ENCODE results near the gene CKLF. TPM values are rescaled to one million over a fixed set of nuclear protein-coding genes. Genes with fewer than 3 reads are reported as not detected.
"Not testable (repeated sequence)": the region's sequence is repeated elsewhere in the genome, so short reads cannot be mapped to it uniquely, and the experiment has no call there.

Gene CKLF
- total RNA-seq, 1 donor from 2014 or later = 50.0 TPM

DNA sequence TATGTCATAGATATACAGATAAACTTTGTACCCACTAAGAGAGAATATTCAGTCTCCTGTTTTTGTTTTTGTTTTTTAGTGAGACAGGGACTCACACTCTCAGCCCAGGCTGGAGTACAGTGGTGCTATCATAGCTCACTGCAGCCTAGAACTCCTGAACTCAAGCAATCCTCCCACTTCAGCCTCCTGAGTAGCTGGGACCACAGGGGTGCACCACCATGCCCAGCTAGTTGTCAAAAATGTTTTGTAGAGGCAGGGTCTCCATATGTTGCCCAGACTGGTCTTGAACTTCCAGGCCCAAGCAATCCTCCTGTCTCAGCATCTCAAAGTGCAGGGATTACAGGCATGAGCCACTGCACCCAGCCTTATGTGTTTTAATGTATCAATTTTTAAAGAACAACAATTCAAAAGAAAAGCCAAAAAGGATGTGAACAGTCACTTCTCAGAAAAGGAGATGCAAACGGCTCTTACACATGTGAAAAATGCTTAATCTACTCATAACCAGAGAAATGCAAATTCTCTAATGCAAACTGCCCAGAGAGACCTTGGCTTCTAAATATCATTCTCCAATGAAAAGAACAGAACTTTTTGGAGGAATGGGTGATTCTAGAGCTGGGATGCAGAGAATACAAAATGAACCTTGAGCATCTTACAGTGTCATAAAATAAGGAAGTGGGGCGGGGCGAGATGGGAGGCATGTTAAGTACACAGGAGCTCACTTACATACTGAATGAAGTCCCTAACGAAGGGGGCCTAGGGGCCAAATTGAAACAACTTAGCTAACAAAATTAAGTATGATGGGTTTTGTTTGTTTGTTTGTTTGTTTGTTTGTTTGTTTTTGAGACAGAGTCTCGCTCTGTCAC is 44.8 kb downstream of the CKLF start:
- no peak for DNase-seq (ENCODE audit: low spot score)

DNA sequence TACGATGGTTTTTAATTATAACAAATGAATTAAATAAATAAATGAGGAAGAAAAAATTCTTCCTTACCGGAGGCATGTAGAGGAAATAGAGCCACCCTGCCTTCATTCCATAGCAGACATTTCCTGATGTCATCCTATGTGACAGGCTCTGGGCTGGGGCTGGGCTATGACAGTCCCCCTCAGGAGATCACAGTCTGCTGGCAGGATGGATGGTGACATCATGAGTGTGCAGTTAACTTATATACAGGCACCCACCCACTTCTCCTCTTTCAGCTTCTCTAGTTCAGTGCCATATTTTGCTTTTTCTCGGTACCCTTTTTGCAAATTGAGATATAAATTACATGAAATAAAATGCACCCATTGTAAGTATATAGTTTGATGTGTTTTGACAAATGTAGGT is 45.7 kb downstream of the CKLF start:
- DNase-seq (ENCODE audit: low spot score) = no peak

DNA sequence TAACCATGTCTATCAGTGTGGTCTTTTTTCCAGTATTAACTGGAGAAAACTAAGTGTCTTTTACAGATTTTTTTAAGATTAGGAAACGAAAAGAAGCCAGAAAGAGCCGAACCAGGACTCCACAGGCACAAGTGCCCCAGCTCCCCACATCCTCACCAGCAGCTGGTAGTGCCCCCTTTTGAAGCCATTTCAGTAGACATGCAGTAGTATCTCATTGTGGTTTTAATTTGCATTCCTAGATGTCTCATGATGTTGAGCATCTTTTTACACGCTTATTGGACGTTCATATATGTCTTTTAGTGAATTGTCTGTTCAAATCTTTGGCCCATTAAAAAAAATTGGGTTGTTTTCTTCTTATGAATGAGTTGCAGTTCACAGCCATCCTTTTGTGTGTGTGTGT is 47.4 kb downstream of the CKLF start:
- no peak for DNase-seq (ENCODE audit: low spot score)

DNA sequence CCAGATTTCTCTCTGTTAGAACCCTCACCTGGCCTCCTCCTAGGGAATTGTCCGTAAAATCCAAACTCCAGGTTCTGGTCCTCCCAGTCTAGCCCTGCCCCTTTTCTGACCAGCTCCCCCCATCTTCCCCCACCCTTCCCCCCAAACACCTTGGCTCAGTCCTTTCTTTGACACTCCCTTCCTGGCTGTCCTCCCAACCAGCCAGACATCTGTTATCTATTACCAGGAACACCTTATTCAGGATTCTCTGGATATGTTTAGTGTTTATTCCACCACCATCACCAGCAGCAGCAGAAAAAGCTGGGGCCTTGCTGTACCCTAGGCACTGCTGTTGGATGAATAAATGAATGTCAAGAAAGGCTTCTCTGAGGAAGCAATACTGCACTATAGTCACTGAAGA is 48.1 kb downstream of the CKLF start:
- no peak for DNase-seq (ENCODE audit: low spot score)

DNA sequence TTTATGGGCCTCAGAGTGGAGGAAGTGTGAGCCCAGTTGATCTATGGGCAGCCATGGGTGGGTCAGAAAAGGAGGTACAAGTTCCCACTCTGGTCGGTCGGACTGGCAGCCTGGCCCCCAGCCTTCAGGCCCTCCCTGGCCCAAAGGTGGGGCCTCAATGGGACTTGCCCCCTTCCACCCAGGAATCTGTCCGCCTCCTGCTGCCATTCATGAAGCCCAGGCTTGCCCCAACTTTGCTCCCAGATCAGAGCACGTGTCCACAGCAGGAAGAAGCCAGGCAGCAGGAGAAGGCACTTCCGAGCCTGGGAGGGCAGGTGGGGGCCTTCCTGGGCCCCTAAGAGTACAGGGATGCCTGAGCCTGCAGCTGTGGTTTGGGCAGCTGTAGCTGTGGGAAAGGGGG is 49.1 kb downstream of the CKLF start:
- no peak for DNase-seq (ENCODE audit: low spot score)

DNA sequence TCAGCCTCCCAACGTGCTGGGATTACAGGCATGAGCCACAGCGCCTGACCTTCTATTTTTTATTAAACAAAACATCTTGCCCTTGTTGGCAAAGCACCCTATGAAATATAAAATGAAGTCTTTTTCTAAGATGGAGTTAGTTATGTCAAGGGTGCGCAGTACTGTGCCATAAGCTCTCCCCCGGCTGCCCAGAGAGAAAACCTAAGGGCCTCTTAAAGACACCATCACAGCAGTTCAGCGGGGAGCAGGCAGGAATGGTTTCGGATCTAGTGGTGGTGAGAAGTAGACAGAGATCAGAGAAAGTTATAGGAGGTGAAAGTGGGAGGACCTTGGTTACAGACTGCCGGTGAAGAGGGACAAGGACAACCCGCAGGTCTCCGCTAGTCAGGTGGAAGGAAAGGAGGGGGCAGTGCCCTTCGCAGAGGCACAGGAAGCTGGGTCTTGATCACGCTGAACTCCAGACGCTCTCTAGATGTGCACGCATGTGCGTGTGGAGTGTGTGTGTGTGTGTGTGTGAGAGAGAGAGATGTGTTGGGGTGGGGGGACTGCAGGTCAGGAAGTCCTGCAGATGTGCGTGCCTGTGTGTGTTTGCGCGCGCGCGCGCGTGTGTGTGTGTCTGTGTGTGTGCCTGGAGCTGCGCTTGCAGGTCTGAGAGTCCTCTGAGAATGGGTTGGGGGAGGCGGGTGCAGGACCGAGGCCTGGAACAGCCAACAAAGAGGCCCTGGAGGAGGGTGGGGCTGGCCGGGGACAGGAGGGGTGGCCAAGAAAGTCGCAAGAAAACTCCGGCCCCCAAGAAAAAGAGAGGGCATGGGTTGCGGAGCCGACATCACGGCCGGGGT is 51.4 kb downstream of the CKLF start:
- peak; percentile 61 for DNase-seq (ENCODE audit: low spot score)

DNA sequence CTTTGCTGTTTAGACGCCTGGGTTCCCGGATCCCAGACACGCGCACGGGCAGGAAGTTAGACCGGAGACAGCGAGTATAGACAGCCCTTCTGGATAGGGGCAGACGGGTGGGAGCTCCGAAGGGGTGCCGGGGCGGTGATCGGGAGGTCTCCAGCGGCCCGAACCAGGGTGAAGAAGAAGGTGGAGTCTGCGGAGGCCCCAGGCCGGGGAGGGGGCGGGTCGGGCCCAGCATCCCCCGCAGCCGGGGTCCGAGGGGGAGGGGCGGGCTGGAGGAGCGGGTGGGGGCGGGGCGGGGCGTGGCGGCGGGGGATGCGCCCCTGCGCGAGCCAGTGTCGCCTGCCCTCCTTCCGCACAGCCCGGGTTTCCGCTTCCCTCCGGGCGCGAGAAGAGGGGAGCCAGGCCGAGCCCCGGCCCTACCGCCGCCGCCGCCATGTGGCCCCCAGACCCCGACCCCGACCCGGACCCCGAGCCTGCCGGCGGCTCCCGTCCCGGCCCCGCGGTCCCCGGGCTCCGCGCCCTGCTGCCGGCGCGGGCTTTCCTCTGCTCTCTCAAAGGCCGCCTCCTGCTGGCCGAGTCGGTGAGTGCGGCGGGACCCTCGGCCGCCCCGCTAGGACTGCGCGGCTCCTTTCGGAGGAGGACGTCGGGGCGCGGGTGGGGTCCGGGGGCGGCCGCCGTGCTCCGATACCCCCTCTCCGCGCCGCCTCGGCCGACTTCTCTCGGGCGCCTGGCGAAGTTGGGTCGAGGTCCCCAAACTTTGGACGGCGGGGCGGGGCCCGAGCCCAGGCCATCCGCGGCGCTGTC is 52.2 kb downstream of the CKLF start, which contains the start of gene CMTM3:
TSS of gene CMTM3 (plus strand) at position 329 of the 801 bp plus-strand sequence. CDS start at position 431, 102 bp downstream.
- DNase-seq (ENCODE audit: low spot score) = peak; percentile 61

DNA sequence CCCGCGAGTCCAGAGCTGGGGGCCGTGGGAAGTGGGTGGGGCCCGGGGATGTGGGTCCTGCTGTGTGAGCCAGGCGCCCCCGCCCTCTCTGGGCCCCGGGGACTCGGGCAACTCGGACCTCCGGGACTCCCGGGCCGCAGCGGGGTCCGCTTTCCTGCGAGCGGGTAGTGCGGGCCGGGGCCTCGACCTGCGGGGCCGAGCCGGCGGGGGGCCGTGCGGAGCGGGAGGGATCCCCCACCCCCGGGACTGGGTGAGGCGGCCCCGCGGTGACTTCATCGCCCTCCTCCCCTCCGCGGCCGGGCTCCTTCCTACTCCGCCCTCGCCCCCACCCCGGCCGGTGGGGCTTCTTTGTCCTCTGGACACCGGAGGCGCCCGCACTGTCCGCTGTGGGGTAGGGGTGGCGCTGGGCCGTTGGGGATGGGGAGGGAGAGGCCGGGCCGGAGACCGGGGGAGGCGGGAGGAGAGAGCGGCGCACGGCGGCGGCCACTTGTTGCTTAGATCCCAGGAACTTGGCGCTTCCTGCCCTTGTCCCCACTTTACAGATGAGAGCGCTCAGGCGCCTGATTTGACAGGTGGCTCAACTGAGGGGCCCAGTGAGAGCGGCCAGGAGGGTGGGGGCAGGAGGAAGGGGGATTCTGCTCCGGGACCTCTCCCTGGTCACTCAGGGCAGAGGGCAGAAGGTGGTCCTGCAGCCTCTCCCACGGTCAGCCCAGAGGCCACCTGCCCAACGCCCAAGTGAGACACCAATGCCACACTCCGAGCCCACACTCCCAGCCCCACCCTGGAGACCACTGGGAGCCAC is 53.0 kb downstream of the CKLF start:
- DNase-seq (ENCODE audit: low spot score) = no peak

DNA sequence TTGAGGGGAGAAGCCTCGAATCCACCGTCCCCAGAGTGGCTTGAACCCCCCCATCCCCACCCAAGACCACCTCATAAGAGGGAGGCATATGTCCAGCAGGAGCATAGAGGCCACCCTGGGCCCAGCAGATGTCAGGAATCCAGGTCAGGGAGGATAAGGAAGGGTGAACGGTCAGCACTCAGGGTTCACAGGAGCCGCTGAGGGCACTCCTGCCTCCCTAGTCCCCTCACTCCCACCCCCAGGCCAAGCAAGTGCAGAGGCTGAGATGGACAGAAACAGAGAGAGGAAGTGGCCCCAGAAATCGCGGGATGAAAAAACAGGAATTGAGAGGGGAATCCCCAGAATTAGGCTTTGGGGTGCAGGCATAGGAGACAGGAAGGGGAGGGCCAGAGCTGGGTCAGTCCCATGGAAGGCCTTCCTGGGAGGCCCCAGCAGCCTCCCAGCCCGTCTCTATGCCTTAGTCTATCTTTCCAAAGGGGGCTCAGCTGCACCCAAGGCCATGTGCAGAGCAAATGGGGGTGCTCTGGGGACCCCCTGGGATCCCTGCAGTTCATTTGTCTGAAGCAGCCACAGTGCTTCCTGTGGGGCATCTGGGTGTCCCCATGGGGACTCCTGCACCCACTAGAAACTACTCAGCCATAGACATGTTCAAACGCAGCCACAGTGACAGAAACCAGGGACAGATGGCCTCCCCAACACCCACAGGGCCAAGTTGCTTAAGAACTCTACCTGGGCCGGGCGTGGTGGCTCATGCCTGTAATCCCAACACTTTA is 53.8 kb downstream of the CKLF start:
- DNase-seq (ENCODE audit: low spot score) = no peak

DNA sequence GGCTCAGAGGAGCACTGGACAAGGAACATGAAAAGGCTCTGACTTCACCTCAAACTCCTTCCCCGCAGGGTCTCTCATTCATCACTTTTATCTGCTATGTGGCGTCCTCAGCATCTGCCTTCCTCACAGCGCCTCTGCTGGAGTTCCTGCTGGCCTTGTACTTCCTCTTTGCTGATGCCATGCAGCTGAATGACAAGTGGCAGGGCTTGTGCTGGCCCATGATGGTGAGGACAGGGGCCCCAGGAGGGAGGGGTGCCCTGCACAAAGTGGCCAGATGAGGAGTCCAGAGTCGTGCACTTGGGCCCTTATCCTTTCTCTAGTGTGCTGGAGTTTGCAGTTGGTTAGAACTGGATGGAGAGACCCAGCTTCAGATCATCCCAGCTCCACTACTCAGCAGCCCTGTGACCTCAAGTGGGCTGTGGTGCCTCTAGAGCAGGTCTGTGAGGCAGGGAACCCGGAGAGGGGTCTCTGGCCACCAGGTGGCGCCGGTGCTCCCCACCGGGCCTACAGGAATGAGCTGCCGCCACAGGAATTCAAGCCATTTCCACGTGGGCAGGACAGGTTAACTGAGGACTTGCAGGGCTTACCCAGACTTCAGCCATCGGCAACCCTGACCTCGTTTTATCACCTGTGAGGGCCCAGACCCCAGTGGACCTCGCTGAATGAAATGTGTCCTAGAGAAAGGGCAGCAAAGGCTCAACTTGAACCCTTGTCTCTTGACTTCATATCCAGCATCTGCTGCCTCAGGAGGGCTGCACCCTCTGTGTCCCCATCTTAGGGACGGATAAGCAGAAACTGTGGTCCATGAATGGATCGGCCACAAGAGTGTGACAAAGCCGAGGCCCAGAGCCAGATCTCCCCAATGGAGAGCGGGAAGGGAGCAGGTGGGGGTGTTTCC is 56.1 kb downstream of the CKLF start:
- peak; percentile 89 for DNase-seq (ENCODE audit: low spot score)

DNA sequence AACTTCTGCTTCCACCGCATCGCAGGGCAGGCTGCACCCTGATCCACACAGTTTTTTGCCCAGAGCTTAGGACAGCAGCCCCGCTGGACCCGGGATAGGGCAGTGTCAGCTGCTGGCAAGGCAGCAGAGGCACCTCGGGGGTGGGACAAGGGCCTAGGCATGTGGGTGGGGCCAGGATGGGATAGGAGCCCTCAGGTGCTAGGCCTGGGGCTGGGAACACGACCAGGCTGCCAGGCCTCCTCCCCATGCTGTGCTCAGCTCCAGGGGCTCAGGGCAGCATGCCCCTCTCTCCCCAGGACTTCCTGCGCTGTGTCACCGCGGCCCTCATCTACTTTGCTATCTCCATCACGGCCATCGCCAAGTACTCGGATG is 56.7 kb downstream of the CKLF start:
- DNase-seq (ENCODE audit: low spot score) = no peak

DNA sequence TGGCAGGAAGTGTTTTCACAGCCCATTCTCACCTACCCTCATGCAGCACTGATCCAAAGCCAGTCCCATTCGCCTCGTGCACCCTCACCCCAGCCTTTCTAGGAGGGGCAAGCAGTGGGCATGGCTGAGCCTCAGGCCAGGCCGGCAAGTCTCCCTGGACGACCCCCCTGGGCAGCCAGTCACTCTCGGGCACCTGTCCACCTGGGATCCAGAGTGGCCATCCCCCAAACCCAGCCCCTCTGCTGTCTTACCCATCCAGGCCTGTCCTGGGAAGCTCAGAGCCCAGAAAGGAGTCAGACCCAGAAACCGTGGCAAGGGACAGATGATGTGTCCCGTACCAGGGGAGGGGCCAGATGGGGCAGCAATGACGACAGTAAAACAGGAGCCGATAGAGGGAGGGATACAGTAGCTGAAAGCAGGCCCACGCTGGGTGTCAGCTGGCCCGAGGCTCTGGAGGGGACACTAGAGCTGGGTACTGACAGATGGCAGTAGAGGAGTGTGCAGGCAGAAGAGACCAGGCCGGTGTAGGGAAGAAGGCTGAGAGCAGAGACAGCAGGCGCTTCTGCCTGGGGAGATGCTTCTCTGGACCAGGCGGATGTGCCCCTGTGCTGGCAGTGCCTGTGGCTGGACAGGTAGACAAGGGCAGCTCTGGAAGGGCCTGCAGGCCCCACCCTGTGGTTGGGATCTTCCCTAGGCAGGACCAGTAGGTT is 57.9 kb downstream of the CKLF start:
- DNase-seq (ENCODE audit: low spot score) = no peak

DNA sequence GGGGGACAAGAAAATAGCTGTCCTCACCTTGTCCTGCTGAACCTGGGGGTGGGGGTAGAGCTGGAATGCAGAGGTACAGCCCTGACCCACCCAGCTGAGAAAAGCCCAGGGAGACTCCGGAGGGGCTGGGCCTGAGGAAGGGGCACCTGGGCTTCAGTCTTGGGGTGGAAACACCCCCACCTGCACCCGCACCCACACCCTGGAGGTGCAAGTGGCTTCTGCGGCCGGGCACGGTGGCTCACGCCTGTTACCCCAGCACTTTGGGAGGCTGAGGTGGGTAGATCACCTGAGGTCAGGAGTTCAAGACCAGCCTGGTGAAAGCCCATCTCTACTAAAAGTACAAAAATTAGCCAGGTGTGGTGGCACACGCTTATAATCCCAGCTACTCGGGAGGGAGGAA is 59.5 kb downstream of the CKLF start:
- not testable (repeated sequence) for DNase-seq (ENCODE audit: low spot score)

DNA sequence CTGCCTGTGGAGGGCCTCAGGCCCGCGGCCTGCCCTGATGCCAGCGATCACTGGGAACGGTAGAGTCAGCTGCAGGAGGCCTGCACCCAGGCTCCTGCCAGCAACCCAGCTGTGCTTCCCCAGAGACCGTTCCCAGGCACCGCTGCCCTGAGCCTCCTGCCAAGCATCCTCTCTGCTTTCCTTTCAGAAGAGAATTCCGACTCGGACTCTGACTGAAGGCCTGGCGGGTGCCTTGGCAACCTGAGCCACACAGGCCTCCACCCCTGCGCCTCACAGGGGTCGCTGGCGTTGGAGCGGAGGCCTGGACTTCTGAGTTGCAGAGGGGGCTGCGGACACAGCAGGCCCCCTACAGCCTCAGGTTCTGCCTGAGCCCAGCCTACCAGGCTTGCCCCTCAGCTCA is 60.0 kb downstream of the CKLF start:
- no peak for DNase-seq (ENCODE audit: low spot score)

DNA sequence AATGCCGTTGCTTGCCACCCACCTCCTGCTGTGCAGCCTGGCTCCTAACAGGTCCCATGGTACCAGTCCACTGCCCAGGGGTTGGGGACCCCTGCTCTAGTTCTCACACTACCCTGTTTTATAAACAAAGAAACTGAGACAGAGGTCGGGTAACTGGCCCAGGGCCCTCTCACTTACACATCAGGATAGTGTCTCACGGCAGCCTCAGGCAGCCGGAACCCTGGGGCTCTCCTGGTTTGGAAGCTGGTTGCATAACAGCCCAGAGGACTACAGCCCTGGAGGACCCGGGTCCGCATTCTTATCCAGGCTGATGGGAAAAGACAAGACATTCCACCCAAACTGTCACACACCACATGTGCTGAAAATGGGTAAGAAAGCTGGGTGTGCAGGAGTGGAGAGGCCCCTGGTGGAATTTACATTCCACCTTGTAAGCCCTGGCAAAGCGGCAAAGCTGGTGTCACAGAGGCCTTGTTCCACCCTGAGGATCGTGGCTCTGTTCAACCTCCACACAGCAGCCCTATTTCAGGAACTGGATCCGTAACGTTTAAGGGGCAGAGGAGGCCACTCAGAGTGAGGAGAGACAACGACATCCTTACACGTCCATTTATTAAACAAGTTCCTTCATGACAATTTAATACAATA is 61.9 kb downstream of the CKLF start:
- DNase-seq (ENCODE audit: low spot score) = no peak
